Endothelial cell (in vitro differentiated cells): ENCODE data around the gene EVI5L. TPM values are rescaled to one million over a fixed set of nuclear protein-coding genes. Genes with fewer than 3 reads are reported as not detected.
A peak's percentile ranks its signal among the peaks of the same experiment; 100 is the strongest.

Experiments used
- DNase-seq: peaks from one replicate; pipeline ENCODE4 v3.0.0; 2021; ENCODE audit warnings: low spot score
- H3K27ac Mint-ChIP-seq: one replicate; pipeline ENCODE4 v1.8.0; 2021; ENCODE audit warnings: mixed read lengths, inconsistent platforms; ENCODE audit not compliant: unreplicated experiment
- H3K27me3 Mint-ChIP-seq: one replicate; pipeline ENCODE4 v1.8.0; 2021; ENCODE audit warnings: mild to moderate bottlenecking, moderate library complexity, mixed read lengths, inconsistent platforms; ENCODE audit not compliant: unreplicated experiment
- H3K36me3 Mint-ChIP-seq: one replicate; pipeline ENCODE4 v1.8.0; 2021; ENCODE audit warnings: mild to moderate bottlenecking, low read depth, mixed read lengths, inconsistent platforms; ENCODE audit not compliant: unreplicated experiment
- H3K4me1 Mint-ChIP-seq: one replicate; pipeline ENCODE4 v1.8.0; 2021; ENCODE audit warnings: mild to moderate bottlenecking, mixed read lengths, inconsistent platforms; ENCODE audit not compliant: unreplicated experiment
- H3K4me3 Mint-ChIP-seq: one replicate; pipeline ENCODE4 v1.8.0; 2021; ENCODE audit warnings: mild to moderate bottlenecking, mixed read lengths, inconsistent platforms; ENCODE audit not compliant: unreplicated experiment
- H3K9me3 Mint-ChIP-seq: one replicate; pipeline ENCODE4 v1.8.0; 2021; ENCODE audit warnings: mixed read lengths, inconsistent platforms; ENCODE audit not compliant: unreplicated experiment
- long read RNA-seq: library from polyadenylated mRNA; unstranded; transcript quantifications from one replicate; pipeline ENCODE4 v2.0.0, GENCODE V29; 2020; ENCODE audit not compliant: unreplicated experiment
- total RNA-seq: library from RNA; stranded (reverse); fragmentation: NEBNext Ultra II Directional; extraction: Animal tissue kit (Norgen Biotek cat#: 25700); gene quantifications from one replicate; pipeline ENCODE4 v1.2.1, GENCODE V29; 2021; ENCODE audit not compliant: unreplicated experiment
- TF ChIP-seq, protein P1 (sequence below): fragments of 200-600 bp; sonication (generic); IDR thresholded peaks from one replicate; pipeline ENCODE4 v1.5.0; 2021; ENCODE audit warnings: antibody characterized with exemption; ENCODE audit not compliant: unreplicated experiment

Gene EVI5L
- total RNA-seq: 20.4 TPM
- long read RNA-seq: 0 reads

DNA sequence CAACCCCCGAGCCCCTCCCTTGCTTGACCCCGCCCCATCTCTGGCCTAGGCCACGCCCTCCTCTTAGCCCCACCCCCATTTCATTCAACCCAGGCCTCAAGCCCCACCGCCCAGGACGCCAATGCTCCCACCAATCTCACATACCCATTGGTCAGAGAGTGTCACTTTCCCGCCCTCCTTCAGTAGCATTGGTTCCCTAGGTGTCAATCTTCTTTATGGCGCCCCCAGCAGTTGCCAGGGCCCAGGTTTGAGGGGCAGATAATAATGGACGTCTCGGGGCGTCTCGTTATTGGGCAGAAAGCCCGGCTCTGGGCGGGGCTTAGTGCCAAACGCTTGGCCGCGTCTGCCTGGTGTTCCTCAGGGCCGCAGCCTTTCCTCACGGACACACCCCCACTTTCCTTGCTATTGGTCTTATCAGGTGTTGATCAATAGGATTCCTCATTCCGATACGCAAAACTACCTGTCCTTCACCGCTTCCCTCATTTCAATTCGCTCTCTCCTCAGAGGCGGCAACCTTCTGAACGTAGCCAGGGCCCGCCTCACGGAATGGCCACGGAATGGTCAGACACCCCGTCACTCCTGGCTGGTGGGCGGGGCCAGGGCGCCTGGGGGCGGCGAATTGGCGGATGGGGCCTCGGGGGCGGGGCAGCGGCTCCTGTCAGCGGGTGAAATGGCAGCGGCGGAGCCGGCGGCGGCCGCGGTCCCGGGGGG, at the start of gene EVI5L:
Gene EVI5L (plus strand): TSS at position 658 of the 711 bp plus-strand sequence. CDS start 16,325 bp downstream, outside the sequence.
- Mint-ChIP-seq H3K4me1 (peaks cover 15% of the 10 kb centered on the region), H3K36me3 (no peaks in the 10 kb centered on the region), H3K4me3 (peak within 1 kb of the TSS; percentile 91), H3K27me3 (peaks cover 4% of the 10 kb centered on the region), H3K27ac (peak within 1 kb of the TSS; percentile 36), H3K9me3 (no peaks in the 10 kb centered on the region)
- TF ChIP-seq, protein P1, sequence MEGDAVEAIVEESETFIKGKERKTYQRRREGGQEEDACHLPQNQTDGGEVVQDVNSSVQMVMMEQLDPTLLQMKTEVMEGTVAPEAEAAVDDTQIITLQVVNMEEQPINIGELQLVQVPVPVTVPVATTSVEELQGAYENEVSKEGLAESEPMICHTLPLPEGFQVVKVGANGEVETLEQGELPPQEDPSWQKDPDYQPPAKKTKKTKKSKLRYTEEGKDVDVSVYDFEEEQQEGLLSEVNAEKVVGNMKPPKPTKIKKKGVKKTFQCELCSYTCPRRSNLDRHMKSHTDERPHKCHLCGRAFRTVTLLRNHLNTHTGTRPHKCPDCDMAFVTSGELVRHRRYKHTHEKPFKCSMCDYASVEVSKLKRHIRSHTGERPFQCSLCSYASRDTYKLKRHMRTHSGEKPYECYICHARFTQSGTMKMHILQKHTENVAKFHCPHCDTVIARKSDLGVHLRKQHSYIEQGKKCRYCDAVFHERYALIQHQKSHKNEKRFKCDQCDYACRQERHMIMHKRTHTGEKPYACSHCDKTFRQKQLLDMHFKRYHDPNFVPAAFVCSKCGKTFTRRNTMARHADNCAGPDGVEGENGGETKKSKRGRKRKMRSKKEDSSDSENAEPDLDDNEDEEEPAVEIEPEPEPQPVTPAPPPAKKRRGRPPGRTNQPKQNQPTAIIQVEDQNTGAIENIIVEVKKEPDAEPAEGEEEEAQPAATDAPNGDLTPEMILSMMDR: no peak
- DNase-seq: peak; percentile 99

DNA sequence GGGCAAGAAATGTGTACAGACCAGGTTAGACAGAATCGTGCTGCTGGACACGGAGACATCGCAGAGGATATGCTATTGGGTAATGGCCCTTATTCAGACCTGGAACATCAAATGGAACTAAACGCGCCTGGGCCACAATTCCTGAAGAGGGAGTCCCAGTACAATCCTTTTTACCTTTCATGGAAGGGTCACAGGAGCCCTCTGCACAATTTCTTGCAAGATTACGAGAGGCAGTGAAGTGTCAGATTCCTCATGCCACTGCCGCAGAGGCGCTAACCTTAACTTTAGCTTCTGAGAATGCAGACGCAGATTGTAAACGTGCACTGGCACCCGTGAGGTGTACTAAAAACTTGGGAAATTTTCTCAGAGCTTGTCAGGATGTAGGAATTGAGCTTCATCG, 48.9 kb upstream of the EVI5L start:
- no peaks in the 10 kb centered on the region for H3K36me3 Mint-ChIP-seq
- H3K4me3 Mint-ChIP-seq: no peak overlapping the region
- no peak overlapping the region for H3K27ac Mint-ChIP-seq
- TF ChIP-seq, protein P1: no peak
- no peaks in the 10 kb centered on the region for H3K9me3 Mint-ChIP-seq
- H3K27me3 Mint-ChIP-seq: peaks cover 7% of the 10 kb centered on the region
- H3K4me1 Mint-ChIP-seq: no peaks in the 10 kb centered on the region
- DNase-seq: no peak

DNA sequence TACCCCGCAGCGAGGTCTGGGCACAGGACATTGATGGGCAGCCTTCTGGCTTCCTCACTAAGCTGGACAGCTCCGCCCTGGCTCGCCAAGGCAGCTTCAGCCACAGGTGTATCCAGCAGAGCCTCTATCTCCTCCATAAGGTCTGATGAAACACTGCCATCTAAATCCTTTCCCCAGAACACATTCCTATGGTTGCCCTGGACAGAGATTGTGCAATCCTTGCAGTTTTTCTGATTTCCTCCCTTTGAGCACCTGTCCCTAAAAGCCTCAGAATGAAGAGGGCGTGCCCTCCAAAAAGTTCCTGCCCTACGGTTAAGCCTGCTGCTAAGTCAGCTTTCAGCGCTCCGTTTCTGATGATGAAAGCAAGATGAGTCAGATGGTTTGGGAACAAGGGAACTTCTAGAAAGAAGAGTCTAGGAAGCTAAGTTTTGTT, 46.0 kb upstream of the EVI5L start:
- Mint-ChIP-seq H3K4me3 (no peak overlapping the region), H3K9me3 (no peaks in the 10 kb centered on the region), H3K27me3 (peaks cover 14% of the 10 kb centered on the region), H3K27ac (no peak overlapping the region), H3K36me3 (no peaks in the 10 kb centered on the region), H3K4me1 (peaks cover 3% of the 10 kb centered on the region)
- TF ChIP-seq, protein P1: no peak
- no peak for DNase-seq

DNA sequence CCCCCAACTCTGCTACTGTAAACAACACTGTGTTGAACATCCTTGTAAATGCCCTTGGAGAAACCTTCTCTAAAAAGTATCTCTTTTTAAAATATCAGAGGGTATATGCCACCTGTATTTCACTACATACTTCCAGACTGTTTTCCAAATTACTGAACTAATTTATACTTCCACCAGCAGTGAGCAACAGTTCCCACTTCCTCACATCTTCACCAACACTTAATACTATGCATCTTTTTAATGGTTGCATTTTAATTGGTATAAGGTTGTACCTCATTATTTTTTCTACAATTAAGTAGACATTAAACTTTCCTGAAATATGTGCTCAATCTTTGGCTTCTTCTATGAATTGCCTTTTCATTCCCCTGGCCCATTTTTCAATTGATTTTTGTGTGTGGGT, 45.2 kb upstream of the EVI5L start:
- TF ChIP-seq, protein P1: no peak
- Mint-ChIP-seq H3K36me3 (no peaks in the 10 kb centered on the region), H3K9me3 (no peaks in the 10 kb centered on the region), H3K4me1 (peaks cover 3% of the 10 kb centered on the region), H3K4me3 (no peak overlapping the region), H3K27me3 (peaks cover 19% of the 10 kb centered on the region), H3K27ac (no peak overlapping the region)
- no peak for DNase-seq

DNA sequence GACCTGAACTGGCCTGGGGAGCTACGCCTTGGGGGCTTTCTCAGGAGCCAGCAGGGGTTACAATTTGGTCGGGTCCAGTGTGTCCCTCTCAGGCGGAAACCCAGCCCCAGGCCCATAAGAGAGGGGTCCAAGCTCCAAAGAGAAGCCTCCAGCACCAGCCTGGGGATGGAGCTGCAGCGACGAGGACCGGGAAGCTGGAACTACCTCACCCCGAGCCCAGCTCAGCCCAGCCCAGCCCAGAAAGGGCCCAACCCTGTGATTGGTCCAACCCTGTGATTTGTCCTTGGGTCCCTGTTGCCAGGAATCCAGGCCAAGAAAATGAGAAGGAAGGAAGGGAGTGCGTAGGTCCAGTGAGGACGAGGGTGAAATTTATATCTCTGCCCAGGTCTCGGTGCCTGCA, 42.9 kb upstream of the EVI5L start:
- Mint-ChIP-seq H3K4me1 (peaks cover 3% of the 10 kb centered on the region), H3K27ac (no peak overlapping the region), H3K9me3 (no peaks in the 10 kb centered on the region), H3K27me3 (peaks cover 21% of the 10 kb centered on the region), H3K36me3 (no peaks in the 10 kb centered on the region), H3K4me3 (no peak overlapping the region)
- TF ChIP-seq, protein P1: no peak
- no peak for DNase-seq
